GM18507 (cell line): Measurements from ENCODE around the gene ACADSB.

Experiments used
- DNase-seq: peaks from one replicate; pipeline ENCODE4 v3.0.0; 2011; ENCODE audit warnings: low read depth; ENCODE audit not compliant: insufficient read length; ENCODE audit errors: extremely low spot score
- FAIRE-seq: peaks from 2 replicates; lab custom pipeline; 2011; peaks lifted over from hg19 to GRCh38; lab: Jason Lieb, UNC

Gene ACADSB

GRCh38 chr10:123034332-123034731 lies 25.5 kb downstream of the ACADSB start:
- DNase-seq (no peak), FAIRE-seq (no peak)

DNA sequence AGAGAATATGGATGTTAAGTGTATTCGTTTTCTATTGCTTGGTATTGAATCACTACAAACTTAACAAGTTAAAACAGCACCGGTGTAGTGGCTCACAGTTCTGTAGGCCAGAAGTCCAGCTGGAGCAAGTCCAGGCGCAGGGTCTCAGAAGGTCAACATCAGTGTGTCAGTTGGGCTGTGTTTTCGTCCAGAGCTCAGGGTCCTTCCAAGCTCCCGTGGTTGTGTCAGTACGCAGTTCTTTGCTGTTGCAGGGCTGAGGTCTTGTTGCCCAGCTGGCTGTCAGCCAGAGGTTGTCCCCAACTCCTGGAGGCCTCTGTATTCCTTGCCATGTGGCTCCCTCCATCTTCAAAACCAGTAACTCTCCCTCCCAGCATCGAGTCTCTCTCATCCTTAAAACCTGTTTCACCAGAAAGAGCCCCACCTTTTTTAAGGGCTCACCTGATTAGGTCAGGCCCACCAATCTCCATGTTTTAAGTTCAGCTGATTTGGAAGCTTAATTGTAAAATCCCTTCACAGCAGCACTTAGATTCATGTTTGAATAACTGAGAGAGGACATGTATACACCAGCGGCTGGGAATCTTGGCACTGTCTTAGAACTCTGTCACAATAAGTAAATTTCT lies 26.8 kb downstream of the ACADSB start:
- FAIRE-seq (no peak), DNase-seq (no peak)

- FAIRE-seq (peak; percentile 49), DNase-seq (no peak)
Observed at GRCh38 chr10:123038782-123039631, 30.2 kb downstream of the ACADSB start.

DNA sequence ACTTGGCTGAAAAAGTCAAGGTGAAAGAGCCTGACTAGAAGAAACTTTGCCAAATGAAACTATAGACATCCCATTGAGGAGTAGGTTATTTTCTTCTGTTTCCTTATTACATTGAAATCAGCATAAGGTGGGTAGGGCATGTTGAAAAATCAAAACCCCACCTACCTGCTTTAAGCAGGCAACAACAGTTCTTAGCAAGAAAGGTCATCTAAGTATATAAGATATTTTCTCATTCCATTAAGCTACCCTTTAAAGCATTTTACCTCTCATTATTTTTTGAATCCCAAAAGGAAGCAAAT lies 30.8 kb downstream of the ACADSB start:
- FAIRE-seq (no peak), DNase-seq (no peak)

GRCh38 chr10:123042708-123043408 lies 34.1 kb downstream of the ACADSB start:
- FAIRE-seq: no peak
- DNase-seq: no peak

- DNase-seq: peak; percentile 39
- peak; percentile 89 for FAIRE-seq
Observed at GRCh38 chr10:123043409-123043925, 34.7 kb downstream of the ACADSB start.

- DNase-seq: no peak
Observed at GRCh38 chr10:123044391-123044790, 35.6 kb downstream of the ACADSB start.

DNA sequence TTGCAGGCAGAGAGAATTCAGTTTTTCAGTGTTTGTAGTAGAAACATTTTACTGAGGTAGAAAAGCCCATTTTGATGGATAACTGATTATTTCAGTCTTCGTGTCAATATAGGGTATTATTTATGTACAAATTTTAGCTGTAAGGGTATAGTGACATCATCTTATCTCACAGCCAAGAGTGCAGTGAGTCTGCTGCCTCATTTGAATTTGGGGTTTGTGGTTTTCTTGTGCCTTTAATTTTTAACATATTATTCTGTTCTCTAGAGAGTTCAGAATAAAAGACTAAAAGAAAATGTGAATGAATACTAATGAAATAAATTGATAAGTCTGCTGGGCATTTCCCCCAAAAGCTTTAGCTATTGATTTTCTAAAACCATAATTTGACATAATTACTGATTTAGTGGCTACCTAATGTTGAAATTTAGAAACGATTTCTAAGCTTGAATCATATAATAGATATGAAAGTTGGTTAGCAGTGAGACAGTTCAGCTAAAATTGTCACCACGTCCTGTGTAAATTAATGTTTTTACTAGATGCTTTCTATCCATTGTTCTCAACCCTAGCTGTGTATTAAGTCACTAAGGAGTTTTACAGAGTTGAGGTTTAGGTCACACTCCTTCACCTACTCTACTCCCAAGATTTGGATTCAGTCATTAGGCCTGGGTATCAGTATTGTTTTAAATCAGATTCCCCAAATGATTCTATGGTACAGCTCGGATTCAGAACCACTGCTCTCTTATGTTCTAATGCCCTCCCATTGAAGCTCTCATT lies 37.3 kb downstream of the ACADSB start:
- FAIRE-seq (no peak), DNase-seq (no peak)

More at GRCh38 chr10:123044391-123044790, 35.6 kb downstream of the ACADSB start:
- peak; percentile 46 for FAIRE-seq

- DNase-seq: no peak
Observed at GRCh38 chr10:123057968-123058367, 49.2 kb downstream of the ACADSB start.

GRCh38 chr10:123061865-123062264 lies 53.1 kb downstream of the ACADSB start:
- DNase-seq: no peak
- no peak for FAIRE-seq

More at GRCh38 chr10:123057968-123058367, 49.2 kb downstream of the ACADSB start:
- no peak for FAIRE-seq

DNA sequence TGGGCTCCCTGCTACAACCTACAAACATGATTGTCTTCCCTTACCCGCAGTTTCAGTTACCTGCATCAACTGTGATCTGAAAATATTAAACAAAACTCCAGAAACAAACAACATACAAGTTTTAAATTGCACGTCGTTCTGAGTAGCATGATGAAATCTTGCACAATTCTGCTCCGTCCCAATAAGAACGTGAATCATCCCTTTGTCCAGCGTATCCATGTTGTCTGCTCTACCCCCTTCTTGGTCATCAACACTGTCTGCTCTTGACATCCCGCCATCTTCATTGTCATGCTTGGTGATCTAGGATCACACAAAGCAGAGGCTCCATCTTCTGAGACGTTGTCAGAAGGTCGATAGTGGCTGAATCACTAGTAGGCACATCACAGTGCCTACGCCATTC lies 53.9 kb downstream of the ACADSB start:
- no peak for FAIRE-seq

DNA sequence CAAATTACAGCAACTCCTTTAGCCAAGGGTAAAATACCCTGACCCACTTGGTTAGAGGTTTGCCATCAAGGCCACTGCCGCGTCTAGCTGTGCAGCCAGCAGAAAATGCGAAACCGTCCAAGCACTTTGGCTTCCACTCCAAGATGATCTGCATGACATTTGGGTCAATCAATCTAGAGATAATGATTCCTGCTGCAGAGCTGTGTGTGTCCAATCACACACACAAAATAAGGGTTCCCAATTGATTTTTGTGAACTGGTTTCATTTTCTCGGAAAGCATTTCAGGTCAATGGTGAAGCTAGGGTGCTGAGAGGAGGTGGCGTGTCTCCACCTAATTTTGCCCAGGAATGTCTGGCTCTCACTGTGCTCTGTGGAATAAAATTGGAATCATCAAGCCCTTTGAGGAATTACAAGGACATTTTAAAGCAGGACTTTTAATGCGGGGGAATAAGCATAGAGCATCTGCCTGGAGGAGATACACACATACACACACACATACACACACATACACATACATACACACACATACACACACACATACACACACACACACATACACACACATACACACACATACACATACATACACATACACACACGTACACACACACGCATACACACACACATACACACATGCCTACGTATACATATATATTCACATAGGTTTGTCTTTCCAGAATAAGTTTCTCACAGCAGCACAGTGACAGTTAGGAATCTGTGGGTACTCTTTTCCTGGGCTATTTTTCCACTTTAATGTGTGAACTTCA lies 59.5 kb downstream of the ACADSB start:
- FAIRE-seq (no peak), DNase-seq (no peak)

More for the DNA sequence above, 53.9 kb downstream of the ACADSB start:
- no peak for DNase-seq

- DNase-seq: no peak
- FAIRE-seq: no peak
Observed at GRCh38 chr10:123069246-123069986, 60.6 kb downstream of the ACADSB start.

DNA sequence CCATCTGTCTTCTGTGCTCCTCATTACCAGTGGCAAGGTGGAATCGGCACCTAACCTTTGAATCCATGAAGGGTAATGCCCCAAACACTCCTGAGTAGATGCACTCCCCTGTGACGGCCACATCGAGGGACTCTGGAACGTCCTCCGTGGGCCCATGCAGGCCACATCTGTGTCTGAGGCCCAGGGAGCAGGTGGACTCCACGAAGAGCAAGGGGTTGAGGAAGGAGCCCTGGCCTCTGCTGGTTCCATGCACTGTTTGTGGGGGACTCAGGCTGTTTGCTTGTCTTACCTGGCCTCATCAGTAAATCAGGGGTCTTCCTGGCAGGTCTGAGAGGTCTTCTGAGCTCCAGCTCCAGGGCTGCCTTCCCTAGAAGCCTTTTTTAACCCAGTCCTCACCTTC lies 64.4 kb downstream of the ACADSB start:
- no peak for FAIRE-seq
- no peak for DNase-seq

DNA sequence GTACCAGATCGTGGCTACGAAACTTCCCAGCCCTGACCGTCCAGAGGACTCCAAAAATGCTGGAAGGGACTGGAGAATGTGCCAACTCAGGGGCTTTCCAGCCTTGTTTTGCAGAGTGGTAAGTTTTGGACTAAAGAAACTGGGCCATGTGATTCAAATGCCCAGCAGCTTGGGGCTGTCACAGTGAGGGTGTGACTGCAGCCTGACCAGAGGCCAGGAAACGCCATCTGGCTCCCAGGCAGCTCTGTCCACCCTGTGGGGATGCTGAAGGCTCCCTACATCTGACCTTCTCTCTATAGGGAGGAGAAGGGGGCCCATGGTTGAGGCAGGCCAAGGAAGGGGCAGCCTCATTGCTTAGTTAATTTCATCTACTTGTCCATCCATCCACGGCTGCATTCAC lies 65.4 kb downstream of the ACADSB start:
- DNase-seq: no peak
- FAIRE-seq: no peak

DNA sequence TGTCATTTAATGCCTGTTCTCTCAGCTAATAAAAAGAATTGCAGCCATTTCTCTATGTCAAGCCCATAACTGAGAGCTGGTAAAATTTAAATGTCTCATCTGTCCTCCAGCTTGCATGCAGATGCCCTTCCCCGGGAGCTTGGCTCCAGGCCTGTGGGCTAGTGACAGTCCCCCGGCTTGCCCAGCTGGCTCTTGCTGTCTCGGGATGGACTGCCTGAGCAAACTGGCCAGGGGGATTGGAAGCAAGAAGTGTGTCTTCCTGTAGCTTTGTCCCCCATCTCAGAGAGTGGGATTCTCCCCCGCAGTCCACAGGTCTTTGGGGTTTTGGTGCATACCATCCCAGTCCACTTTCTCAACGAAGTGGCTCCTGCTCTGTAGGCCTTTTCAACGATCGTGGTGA lies 73.1 kb downstream of the ACADSB start:
- FAIRE-seq (no peak), DNase-seq (no peak)

DNA sequence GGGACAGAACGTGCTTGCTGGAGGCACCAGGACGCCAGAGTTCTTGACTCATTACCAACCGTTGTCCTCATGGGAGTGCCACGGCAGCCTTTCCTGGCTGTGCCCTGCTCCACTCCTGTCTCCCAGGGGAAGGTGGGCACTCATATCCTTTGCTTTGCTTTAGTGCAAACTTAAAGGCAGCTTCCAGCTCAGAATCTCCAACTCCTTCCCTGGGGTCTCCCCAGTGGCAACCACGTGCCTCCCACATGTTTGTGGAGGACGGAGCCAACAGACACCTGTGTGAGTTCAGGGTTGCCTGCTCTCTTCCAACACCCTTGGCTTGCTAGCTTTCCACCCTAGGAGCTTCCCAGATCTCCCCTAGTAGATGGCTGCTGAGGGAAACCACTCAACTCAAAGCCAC lies 75.0 kb downstream of the ACADSB start:
- FAIRE-seq: no peak
- no peak for DNase-seq

GRCh38 chr10:123086281-123086680 lies 77.5 kb downstream of the ACADSB start:
- no peak for DNase-seq
- no peak for FAIRE-seq
